HG02938 (cell line): ENCODE data around the gene COL25A1.
"Not testable (repeated sequence)": the region's sequence is repeated elsewhere in the genome, so short reads cannot be mapped to it uniquely, and the experiment has no call there.

Experiments used
- ATAC-seq: cut with Tn5 transposase; IDR thresholded peaks from one replicate; pipeline ENCODE4 v1.9.1; 2021; ENCODE audit warnings: mild to moderate bottlenecking, moderate library complexity; ENCODE audit not compliant: unreplicated experiment

COL25A1 gene

GRCh38 chr4:109174224-109174953 is 128.1 kb downstream of the COL25A1 start:
- ATAC-seq = no peak

- ATAC-seq = no peak
Observed at GRCh38 chr4:109172301-109172700, 130.2 kb downstream of the COL25A1 start.

GRCh38 chr4:109171070-109171469 is 131.4 kb downstream of the COL25A1 start:
- ATAC-seq = no peak

GRCh38 chr4:109169170-109169569 is 133.3 kb downstream of the COL25A1 start:
- no peak for ATAC-seq

DNA sequence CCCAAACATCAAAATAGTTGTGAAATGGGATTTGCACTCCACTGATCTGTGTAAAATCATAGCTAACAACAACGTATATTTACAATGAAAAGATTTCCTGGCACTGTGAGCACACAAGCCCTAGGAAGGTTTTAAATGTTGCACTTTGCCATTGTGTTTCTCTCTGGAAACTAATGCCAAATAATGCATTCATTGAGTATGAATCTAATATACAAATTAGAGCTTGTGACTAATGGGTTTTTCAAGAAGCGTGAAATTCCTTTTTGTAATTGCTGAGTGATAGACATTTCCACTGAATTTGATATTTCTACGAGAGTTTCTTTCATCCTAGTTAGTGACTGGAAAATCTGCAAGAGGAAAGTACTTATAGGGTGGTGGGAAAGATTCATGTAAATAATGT is 135.9 kb downstream of the COL25A1 start:
- no peak for ATAC-seq

DNA sequence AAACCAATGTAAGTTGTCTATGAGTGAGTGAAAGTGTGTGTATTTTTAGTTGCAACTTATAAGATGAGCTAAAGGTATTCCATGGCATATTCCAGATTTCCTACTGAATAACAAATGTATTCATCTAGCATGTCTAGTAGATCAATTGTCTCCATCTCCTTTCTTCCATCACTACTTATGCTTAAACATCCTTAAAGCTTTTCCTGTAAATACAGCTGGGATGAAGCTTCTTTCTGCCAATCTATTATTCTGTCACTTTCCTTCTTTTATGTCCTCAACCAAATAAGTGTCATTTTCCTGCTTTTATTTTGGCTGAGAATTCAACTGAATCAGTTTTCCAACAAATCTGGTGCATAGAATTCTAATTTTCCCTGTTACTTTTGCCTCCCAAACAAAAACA is 136.3 kb downstream of the COL25A1 start:
- ATAC-seq = no peak

- no peak for ATAC-seq
Observed at GRCh38 chr4:109164011-109164410, 138.4 kb downstream of the COL25A1 start.

DNA sequence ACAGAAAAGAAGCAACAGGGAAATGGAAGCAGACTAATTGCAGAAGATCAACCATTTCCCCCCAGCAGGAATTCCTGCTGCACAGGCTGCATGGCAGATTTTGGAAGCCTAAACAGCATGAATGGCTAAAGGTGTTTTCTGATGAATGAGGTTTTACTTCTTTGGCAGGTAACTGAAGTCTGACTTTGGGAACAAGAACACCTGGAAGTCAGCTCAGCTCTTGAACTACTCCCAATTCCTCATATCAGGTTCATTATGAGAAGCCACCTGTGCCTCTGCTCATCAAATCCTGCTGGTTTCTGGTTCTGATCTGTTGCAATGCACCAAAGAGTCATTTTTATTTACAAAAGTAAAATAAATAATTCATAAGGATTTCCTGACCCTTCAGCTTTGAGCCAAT is 139.0 kb downstream of the COL25A1 start:
- ATAC-seq = no peak

DNA sequence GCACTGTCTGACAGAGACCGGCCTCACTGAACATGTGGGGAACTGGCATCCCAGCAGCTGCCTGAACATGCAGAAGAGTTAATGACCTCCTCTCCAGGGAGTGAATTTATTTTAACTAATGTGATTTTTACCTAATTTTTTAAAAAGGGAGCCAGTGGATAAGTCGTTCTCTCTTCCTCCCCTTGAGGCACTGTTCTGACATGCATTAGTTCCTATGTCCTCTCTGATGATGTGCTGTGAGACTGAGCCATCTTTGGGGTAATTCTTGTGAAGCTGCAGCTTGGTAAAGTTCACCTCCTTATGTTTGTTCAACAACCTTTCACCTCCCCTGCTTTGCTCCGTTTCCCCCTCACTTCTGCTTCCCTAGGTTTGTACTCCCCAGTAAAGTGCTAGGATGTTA is 139.7 kb downstream of the COL25A1 start:
- ATAC-seq = no peak

GRCh38 chr4:109160494-109160893 is 142.0 kb downstream of the COL25A1 start:
- no peak for ATAC-seq

DNA sequence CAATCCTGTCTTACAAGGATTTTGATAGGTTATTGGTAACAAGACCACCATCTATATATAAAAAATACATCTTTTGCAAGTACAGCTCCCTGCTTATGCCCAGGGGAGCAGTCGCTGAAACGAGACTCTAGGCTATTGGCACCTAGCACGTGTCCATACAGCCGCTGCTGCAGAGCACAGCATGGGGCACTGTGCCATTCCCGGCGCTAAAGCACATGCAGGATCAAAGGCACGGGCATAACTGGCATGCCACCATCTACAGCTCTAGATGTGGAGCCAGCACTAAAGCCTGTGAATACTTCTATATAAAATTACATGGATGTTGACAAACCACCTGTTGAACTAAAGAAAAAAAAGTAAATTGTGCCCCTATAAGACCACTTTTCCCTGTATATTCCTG is 144.8 kb downstream of the COL25A1 start:
- no peak for ATAC-seq

- ATAC-seq = no peak
Observed at GRCh38 chr4:109157205-109157604, 145.3 kb downstream of the COL25A1 start.

DNA sequence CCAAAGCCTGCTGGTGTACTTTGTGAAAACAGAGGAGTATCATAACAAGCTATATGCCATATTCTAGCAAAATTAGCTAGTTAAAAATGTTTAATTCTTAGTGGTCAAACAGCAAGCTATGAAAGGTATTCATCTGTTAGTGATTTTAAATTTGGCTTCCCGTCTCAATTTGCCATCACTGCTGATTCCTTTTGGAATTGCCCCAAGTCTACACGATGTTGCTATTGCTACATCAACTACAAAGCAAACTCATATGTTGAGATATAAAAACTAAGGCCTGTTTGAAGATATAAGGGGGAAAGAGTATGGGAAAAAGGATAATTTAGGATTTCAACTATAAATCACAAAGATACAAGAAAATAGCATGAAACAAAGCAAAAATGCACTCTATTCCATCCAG is 146.1 kb downstream of the COL25A1 start:
- ATAC-seq = no peak

DNA sequence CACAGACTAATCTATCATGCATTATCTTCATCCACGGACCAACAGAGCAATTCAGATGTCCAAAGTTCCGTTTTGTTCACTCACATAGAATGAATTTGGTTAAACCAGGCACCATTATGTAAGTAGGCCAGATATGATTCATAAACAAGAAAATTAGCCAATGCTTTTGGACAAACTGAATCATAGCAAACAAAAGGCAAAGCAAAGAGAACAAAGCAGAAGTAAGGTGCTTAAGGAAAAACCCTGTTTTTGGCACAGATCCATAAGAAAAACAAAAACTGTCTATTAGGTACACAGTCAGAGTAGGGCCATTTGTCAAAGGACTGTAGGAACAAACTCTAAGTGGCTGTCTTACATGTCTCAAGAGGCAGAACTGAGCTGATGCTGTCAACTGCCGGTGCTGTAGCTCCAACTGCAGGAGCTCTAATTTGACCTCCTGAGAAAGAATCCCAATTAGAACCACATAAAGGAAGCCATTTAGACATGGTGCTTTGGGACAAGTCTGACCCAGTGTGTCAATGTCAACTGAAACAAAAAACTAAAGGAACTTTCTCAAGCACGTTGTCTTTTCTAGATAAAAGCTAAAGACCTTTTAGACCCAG is 146.7 kb downstream of the COL25A1 start:
- ATAC-seq = no peak

- ATAC-seq = no peak
Observed at GRCh38 chr4:109155084-109155483, 147.4 kb downstream of the COL25A1 start.

- ATAC-seq = no peak
Observed at GRCh38 chr4:109154424-109154823, 148.0 kb downstream of the COL25A1 start.

DNA sequence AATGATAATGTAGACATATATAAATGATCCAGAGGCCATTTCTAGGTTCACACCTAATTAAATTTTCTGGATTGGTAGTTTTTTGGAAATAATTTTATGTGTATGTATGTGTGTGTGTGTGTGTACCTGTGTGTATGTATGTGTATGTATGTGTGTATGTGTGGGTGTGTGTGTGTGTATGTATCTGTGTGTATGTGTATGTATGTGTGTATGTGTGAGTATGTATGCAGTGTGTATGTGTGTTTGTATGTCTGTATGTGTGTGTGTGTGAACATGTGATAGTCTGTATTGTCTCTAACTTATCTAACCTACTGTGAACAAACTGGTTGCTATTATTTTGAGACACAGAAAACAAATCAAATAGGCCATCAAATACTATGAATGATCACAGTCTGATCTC is 152.6 kb downstream of the COL25A1 start:
- no peak for ATAC-seq

GRCh38 chr4:109148577-109149075 is 153.8 kb downstream of the COL25A1 start:
- ATAC-seq = no peak

DNA sequence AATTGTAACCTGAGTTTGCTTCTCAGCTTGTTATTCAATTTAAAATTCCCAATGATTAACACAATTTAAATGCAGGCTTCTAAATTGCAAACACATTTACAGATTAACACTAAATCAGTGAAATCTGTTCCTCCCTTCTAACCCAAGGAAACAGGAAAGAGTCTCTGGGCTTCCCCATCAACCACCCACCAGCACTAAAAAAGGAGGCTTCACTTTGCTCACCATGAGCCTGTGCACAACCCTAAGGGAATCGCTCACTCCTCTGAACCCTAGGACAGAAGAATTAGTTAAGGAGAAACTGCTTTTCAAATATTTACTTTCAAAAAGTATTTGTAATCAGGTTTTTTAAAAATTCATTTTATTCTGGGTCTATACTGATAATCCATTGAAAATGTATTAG is 155.3 kb downstream of the COL25A1 start:
- ATAC-seq = no peak

- ATAC-seq = no peak
Observed at GRCh38 chr4:109146499-109146898, 156.0 kb downstream of the COL25A1 start.

DNA sequence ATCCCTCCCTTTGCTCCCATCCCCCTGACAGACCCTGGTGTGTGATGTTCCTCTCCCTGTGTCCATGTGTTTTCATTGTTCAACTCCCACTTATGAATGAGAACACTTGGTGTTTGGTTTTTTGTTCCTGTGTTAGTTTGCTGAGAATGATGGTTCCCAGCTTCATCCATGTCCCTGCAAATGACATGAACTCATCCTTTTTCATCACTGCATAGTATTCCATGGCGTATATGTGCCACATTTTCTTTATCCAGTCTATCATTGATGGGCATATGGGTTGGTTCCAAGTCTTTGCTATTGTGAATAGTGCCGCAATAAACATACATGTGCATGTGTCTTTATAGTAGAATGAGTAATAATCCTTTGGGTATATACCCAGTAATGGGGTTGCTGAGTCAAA is 164.3 kb downstream of the COL25A1 start:
- not testable (repeated sequence) for ATAC-seq

DNA sequence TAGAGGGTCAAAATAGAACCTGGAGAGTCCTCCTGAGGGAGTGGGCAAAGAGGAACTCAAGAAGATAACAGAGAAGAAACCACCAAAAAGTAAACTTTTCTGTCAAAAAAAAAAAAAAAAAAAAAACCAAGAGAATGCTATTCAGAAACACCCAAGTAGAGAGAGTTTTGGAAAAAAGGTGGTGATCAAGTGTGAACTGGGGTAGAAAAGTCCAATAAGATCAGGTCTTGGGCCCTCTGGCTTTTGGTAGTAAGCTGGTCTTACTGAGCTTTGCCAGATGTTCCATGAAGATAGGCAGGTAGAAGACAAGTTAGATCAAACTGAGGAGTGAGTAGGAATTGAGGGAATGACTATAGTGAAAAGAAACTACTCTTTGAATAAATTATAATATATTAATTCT is 167.5 kb downstream of the COL25A1 start:
- no peak for ATAC-seq

GRCh38 chr4:109134268-109134667 is 168.2 kb downstream of the COL25A1 start:
- ATAC-seq = no peak
